ENCODE results near the gene CYP8B1. TPM values are rescaled to one million over a fixed set of nuclear protein-coding genes. Genes with fewer than 3 reads are reported as not detected.

CYP8B1 gene
- total RNA-seq, 1 donor from 2014 or later, result not detected

GRCh38 chr3:42908675-42909074 is 33.0 kb upstream of the CYP8B1 start:
- DNase-seq (ENCODE audit: low spot score, unreplicated experiment), result no peak
- H3K27ac Mint-ChIP-seq, result no peak overlapping the region
- H3K27me3 Mint-ChIP-seq, result no peaks in the 10 kb centered on the region
- TF ChIP-seq, protein P1, sequence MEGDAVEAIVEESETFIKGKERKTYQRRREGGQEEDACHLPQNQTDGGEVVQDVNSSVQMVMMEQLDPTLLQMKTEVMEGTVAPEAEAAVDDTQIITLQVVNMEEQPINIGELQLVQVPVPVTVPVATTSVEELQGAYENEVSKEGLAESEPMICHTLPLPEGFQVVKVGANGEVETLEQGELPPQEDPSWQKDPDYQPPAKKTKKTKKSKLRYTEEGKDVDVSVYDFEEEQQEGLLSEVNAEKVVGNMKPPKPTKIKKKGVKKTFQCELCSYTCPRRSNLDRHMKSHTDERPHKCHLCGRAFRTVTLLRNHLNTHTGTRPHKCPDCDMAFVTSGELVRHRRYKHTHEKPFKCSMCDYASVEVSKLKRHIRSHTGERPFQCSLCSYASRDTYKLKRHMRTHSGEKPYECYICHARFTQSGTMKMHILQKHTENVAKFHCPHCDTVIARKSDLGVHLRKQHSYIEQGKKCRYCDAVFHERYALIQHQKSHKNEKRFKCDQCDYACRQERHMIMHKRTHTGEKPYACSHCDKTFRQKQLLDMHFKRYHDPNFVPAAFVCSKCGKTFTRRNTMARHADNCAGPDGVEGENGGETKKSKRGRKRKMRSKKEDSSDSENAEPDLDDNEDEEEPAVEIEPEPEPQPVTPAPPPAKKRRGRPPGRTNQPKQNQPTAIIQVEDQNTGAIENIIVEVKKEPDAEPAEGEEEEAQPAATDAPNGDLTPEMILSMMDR (IDR thresholded peaks at IDR 0.05; ENCODE audit: unreplicated experiment), result no peak
- peaks cover 1% of the 10 kb centered on the region for H3K4me1 Mint-ChIP-seq (ENCODE audit: low read depth)
- peaks cover 32% of the 10 kb centered on the region for H3K9me3 Mint-ChIP-seq (ENCODE audit: low read depth)
- no peak overlapping the region for H3K4me3 Mint-ChIP-seq (ENCODE audit: low read depth)
- peaks cover 4% of the 10 kb centered on the region for H3K36me3 Mint-ChIP-seq (ENCODE audit: insufficient read depth)

- H3K9me3 Mint-ChIP-seq (ENCODE audit: low read depth), result peaks cover 29% of the 10 kb centered on the region
- H3K4me3 Mint-ChIP-seq (ENCODE audit: low read depth), result no peak overlapping the region
- no peak for DNase-seq (ENCODE audit: low spot score, unreplicated experiment)
- H3K27me3 Mint-ChIP-seq, result no peaks in the 10 kb centered on the region
- H3K4me1 Mint-ChIP-seq (ENCODE audit: low read depth), result peaks cover 1% of the 10 kb centered on the region
- no peak overlapping the region for H3K27ac Mint-ChIP-seq
- peaks cover 3% of the 10 kb centered on the region for H3K36me3 Mint-ChIP-seq (ENCODE audit: insufficient read depth)
- TF ChIP-seq, protein P1 (IDR thresholded peaks at IDR 0.05; ENCODE audit: unreplicated experiment), result no peak
Observed at GRCh38 chr3:42906848-42907183, 31.1 kb upstream of the CYP8B1 start.

- no peaks in the 10 kb centered on the region for H3K27me3 Mint-ChIP-seq
- H3K9me3 Mint-ChIP-seq (ENCODE audit: low read depth), result peaks cover 24% of the 10 kb centered on the region
Observed at GRCh38 chr3:42906070-42906847, 30.6 kb upstream of the CYP8B1 start, which contains the start of gene ZNF662. TSS of gene ZNF662 (plus strand) at chr3:42906142. CDS start at chr3:42908115, 1,973 bp downstream.

GRCh38 chr3:42905740-42906069 is 30.0 kb upstream of the CYP8B1 start:
- peaks cover 3% of the 10 kb centered on the region for H3K36me3 Mint-ChIP-seq (ENCODE audit: insufficient read depth)
- H3K4me1 Mint-ChIP-seq (ENCODE audit: low read depth), result peaks cover 5% of the 10 kb centered on the region
- peaks cover 26% of the 10 kb centered on the region for H3K9me3 Mint-ChIP-seq (ENCODE audit: low read depth)
- no peak overlapping the region for H3K27ac Mint-ChIP-seq
- DNase-seq (ENCODE audit: low spot score, unreplicated experiment), result no peak
- TF ChIP-seq, protein P1 (IDR thresholded peaks at IDR 0.05; ENCODE audit: unreplicated experiment), result no peak
- H3K27me3 Mint-ChIP-seq, result no peaks in the 10 kb centered on the region
- no peak overlapping the region for H3K4me3 Mint-ChIP-seq (ENCODE audit: low read depth)

More at GRCh38 chr3:42906070-42906847, 30.6 kb upstream of the CYP8B1 start, which contains the start of gene ZNF662:
- no peak within 1 kb of the TSS for H3K27ac Mint-ChIP-seq
- peaks cover 3% of the 10 kb centered on the region for H3K36me3 Mint-ChIP-seq (ENCODE audit: insufficient read depth)
- H3K4me3 Mint-ChIP-seq (ENCODE audit: low read depth), result no peak within 1 kb of the TSS
- peaks cover 1% of the 10 kb centered on the region for H3K4me1 Mint-ChIP-seq (ENCODE audit: low read depth)
- TF ChIP-seq, protein P1 (IDR thresholded peaks at IDR 0.05; ENCODE audit: unreplicated experiment), result no peak
- DNase-seq (ENCODE audit: low spot score, unreplicated experiment), result no peak

DNA sequence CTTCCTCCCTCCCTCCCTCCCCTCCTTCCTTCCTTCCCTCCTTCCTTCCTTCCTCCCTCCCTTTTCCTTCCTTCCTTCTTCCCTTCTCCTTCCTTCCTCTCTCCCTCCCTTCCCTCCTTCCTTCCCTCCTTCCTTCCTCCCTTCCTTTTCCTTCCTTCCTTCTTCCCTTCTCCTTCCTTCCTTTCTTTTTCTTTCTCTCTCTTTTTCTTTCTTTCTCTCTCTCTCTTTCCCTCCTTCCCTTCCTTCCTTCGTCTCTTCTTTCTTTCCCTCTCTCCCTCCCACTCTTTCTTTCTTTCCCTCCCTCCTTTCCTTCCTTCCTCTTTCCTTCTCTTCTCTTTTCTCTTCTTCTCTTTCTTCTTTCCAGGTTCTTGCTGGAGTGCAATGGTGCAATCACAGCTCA is 28.4 kb upstream of the CYP8B1 start:
- Mint-ChIP-seq H3K27me3 (no peaks in the 10 kb centered on the region), H3K9me3 (ENCODE audit: low read depth) (peaks cover 24% of the 10 kb centered on the region), H3K4me1 (ENCODE audit: low read depth) (peaks cover 7% of the 10 kb centered on the region), H3K36me3 (ENCODE audit: insufficient read depth) (peaks cover 3% of the 10 kb centered on the region), H3K4me3 (ENCODE audit: low read depth) (no peak overlapping the region), H3K27ac (no peak overlapping the region)
- no peak for DNase-seq (ENCODE audit: low spot score, unreplicated experiment)
- TF ChIP-seq, protein P1 (IDR thresholded peaks at IDR 0.05; ENCODE audit: unreplicated experiment), result no peak

Data from progenitor cell of endocrine pancreas (in vitro differentiated cells).